Endometrial microvascular endothelial cells (primary cell): ENCODE measurements around the gene ANKRD66. TPM values are rescaled to one million over a fixed set of nuclear protein-coding genes. Genes with fewer than 3 reads are reported as not detected.
"Not testable (repeated sequence)": the region's sequence is repeated elsewhere in the genome, so short reads cannot be mapped to it uniquely, and the experiment has no call there.

Source experiments
- in situ Hi-C: cut with HindIII; loops from 2 replicates; pipeline ENCODE4 v1.10.0; 2017; ENCODE audit warnings: low sequenced_read_pairs, low pct_unique_long_range_greater_than_20kb; ENCODE audit errors: inconsistent ontology term
- total RNA-seq: library from RNA; depleted of rRNA; stranded (reverse); fragments of >200 nt; gene quantifications from one replicate; pipeline ENCODE4 v1.2.3, GENCODE V29; 2015; ENCODE audit errors: inconsistent ontology term

Gene ANKRD66
- total RNA-seq: not detected

- in situ Hi-C loops: no loop called here
These were observed at the start of gene ANKRD66 for GRCh38 chr6:46746696-46747095. Gene ANKRD66, plus strand, starts transcription at chr6:46746933. Its CDS starts 5,016 bp downstream, at chr6:46751949.

DNA sequence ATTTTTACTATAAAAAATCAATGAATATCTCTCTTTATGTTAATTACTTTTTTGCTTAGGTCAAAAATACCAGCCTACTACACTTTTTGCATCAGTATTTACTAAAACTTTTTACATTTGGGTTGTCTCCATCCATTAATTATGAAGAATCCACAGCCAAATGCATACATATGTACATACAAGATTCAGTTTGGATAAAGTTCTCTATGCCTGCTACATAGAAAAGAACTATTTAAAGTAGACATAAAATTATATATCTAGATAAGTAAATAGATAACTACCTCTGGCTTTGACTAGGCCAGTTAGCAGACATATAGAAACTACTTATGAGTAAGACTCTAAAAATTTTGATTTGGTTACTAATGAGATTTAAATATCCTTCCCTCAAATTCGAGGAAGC, 46.8 kb upstream of the ANKRD66 start:
- in situ Hi-C loops: no loop called here

DNA sequence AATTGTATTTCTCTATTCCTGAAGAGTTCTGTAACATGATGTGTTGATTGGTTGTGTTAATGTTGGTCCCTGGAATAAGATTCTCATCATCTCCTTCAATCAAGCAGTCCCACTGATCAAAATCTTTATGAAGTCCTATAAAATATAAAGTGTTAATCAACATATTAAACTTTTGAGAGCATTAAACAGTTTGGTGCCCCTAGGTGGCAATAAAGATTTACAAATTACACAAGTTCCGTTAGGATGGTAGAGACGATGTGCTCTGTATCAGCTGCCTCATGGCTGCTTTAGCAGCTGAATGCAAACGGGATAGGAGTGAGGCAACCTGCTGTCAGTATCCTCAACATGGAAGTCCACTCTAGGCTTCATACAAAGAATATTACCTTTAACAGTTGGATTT, 42.2 kb upstream of the ANKRD66 start:
- in situ Hi-C loops: no loop called here

- in situ Hi-C loops: no loop called here
These were observed 40.3 kb upstream of the ANKRD66 start for GRCh38 chr6:46706464-46706863.

- in situ Hi-C loops: no loop called here
These were observed 35.2 kb upstream of the ANKRD66 start for GRCh38 chr6:46711491-46711890.

- in situ Hi-C loops: no loop called here
These were observed 31.6 kb upstream of the ANKRD66 start for GRCh38 chr6:46715141-46715540.

- in situ Hi-C loops: no loop called here
These were observed 27.6 kb upstream of the ANKRD66 start for GRCh38 chr6:46719099-46719498.

- in situ Hi-C loops: no loop called here
These were observed 26.3 kb upstream of the ANKRD66 start for GRCh38 chr6:46720401-46720800.

- in situ Hi-C loops: no loop called here
These were observed 16.9 kb upstream of the ANKRD66 start for GRCh38 chr6:46729787-46730326.

- in situ Hi-C loops: no loop called here
These were observed 15.7 kb upstream of the ANKRD66 start for GRCh38 chr6:46730921-46731461.

DNA sequence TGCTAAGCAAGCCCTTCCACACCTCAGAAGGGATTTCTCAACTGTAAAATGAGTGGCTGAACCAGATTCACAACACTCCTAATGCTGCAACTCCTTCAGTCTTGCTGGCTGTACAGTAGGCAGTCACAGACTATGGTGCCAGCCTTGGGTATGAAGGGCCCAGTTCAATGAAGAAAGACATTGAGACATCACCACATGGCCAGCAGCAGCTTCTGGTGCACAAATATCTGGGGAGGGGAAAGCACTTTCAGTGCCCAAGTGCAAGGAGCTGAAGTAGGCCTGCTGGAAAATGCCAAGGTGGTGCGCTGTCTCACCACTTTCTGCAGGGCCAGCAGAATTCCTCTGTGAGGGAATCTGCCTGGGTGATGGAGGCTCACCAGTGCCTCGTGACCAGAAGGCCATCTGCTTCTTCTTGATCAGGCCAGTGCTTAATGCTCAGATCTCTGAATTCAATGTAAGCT, 13.4 kb upstream of the ANKRD66 start:
- in situ Hi-C loops: no loop called here

DNA sequence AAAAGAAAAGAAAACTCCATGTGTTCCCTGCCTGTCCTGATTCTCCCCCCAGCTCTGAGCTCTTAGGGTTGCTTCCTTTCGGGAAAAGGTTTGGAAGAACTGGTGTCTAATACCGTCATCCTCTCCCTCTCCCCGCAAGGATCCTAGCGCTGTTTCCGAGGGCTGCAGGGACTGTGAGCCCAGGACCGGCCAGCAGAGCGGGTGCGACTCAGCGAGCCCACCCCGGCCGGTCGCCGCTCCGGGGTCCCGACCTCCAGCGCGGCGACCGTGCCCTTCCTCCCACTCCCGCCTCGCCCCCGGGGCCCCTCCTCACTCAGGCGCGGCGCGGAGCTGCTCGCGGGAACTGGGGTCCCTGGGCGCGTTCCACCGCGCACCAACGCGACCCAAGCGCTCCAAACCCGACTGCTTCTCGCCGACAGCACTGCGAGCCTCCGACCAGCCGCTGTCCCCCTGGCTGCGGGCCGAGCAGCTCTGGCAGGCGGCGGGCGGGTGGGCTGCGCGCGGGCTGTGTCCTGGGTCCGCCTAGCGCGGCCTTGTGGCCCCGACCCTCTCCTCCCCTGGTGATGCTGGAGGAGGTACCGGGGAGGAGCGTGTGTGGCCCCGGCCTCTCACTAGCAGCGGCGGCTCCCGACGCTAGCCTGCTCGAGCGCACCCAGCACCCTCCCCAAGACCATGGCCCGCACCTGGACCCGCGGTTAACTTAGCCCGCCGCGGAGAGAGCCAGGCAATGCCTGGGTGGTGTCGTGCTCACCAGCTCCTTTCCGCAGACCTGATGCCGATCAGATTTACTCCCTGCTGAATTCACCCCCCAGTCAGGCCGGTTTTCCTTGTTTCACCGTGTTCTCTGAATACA, 11.6 kb upstream of the ANKRD66 start, which contains the start of gene PLA2G7:
PLA2G7 (minus strand) TSS at position 509 of the 853 bp plus-strand sequence. CDS start 12,484 bp downstream, outside the sequence.
- in situ Hi-C loops: no loop called here

GRCh38 chr6:46735720-46736031, 11.1 kb upstream of the ANKRD66 start:
- in situ Hi-C loops: no loop called here

- in situ Hi-C loops: no loop called here
These were observed 9.8 kb upstream of the ANKRD66 start for GRCh38 chr6:46736906-46737305.

DNA sequence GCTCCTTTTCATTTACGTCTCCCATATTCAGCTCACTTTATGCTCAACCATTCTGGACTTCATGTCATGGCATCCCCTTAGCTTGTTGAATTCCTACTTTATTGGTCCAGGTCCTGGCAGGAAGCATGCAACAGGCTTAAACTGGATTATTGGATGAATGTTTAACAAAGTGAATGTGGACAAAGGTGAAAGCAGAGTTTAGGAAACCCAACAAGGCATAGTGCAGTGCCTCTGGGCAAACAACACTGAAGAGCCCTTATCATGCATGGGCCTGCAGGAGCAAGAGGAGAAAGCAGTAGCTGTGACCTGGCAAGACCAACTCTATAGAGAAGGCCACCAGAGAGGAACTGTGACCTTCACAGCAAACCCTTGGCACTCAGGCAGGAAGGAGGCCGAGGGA, 5.3 kb upstream of the ANKRD66 start:
- in situ Hi-C loops: no loop called here

GRCh38 chr6:46741910-46742309, 4.8 kb upstream of the ANKRD66 start:
- in situ Hi-C loops: no loop called here

DNA sequence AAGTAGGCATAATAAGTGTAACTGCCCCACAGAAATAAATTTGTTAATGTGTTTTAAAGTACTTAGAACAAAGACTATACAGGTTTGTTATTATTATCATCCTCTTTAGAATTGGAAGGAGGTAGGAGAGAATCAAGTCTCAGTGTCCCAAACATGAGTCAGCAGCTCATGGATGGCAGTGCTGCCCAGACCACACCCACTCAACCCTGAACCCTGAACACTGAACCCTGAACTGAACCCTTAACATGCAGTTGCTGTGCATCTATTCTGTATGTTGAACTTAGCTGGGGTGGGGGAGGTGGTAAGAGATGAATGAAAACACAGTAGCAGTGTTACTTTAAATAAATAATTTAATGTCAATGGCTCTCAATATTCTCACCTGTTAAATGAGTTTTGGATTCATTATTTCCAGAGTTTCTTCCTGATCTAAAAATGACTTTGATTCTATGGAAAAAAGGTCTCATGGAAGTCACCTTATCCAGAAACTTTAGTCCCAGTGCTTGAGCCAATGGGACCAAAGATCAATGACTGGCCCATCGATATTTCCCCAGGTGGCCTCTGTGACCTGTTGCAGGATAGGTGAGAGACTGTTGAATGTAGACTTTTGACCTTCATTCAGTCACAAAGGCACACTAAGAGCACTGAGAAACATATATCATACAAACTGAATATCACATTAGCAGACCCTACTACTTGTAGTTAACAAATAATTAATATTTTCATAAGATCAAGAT, 3.1 kb upstream of the ANKRD66 start:
- in situ Hi-C loops: no loop called here

GRCh38 chr6:46744159-46744725, 2.5 kb upstream of the ANKRD66 start:
- in situ Hi-C loops: not testable (repeated sequence)

DNA sequence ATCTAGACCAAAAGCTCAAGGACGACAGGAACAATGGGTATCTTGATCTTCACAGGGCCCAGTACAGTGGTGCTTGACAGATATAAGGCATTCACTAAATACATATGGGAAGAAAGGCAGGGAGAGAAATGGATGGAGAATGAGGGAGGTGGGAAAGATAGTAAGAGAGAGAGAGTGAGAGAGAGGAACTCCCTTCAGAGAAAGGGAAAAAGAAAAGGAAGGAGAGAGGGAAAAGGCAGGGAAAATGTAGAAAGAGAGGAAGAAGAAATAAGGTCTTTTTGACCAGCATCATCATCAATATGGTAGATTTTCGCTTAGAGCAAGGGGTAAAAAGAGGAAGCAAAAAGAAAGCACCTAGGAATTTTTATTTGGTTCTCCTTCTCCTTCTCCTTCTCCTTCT, 760 bp upstream of the ANKRD66 start:
- in situ Hi-C loops: no loop called here
